ENCODE measurements around the gene OSBPL10.
"Not testable (repeated sequence)": the region's sequence is repeated elsewhere in the genome, so short reads cannot be mapped to it uniquely, and the experiment has no call there.

The OSBPL10 gene

DNA sequence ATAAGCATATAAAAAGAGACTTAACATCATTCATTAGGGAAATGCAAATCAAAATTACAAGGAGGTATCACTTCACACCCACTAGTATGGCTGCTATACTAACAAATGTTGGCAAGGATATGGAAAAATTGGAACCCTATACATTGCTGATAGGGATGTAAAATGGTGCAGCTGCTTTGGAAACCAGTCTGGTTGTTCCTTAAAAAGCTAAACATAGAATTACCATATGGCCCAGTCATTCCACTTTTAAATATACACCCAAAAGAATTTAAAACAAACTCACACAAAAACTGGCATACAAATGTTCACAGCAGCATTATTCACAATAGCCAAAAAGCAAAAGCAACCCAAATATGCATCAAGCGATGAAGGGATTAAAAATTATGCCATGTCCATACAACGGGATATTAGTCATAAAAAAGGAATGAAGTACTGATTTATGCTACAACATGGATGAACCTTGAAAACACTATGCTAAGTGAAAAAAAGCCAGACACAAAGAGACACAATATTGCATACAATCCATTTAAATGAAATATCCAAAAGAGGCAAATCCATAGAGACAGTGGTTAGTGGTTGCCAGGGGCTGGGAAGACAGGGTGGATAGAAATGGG is 118.3 kb downstream of the OSBPL10 start:
- no peak overlapping the region for H3K14ac ChIP-seq (ENCODE audit: low read length)
- no peak overlapping the region for H2BK12ac ChIP-seq (ENCODE audit: low read length)
- no CpG with 5 or more reads among the region's 2 CpGs for WGBS (ENCODE audit: extremely low coverage, insufficient coverage, insufficient read length)
- no peak for DNase-seq
- H3K9me3 ChIP-seq (ENCODE audit: insufficient read depth, low read depth, low read length): no peaks in the 10 kb centered on the region
- H3K23ac ChIP-seq (ENCODE audit: low read length): no peak overlapping the region
- no peak overlapping the region for H3K4ac ChIP-seq (ENCODE audit: low read depth, low read length)
- no peak overlapping the region for H3K4me2 ChIP-seq (ENCODE audit: low read length)
- no peaks in the 10 kb centered on the region for H3K27me3 ChIP-seq (ENCODE audit: insufficient read depth, low read length)
- H2BK120ac ChIP-seq (ENCODE audit: insufficient read depth, low read length, poor library complexity): no peak overlapping the region
- no peak overlapping the region for H3K18ac ChIP-seq (ENCODE audit: low read length)
- no peak overlapping the region for H2AK5ac ChIP-seq (ENCODE audit: low read length)
- H3K79me1 ChIP-seq (ENCODE audit: low read length): no peaks in the 10 kb centered on the region
- no peak overlapping the region for H3K27ac ChIP-seq (ENCODE audit: low read depth, low read length)
- no peaks in the 10 kb centered on the region for H3K4me1 ChIP-seq (ENCODE audit: control insufficient read depth in 1 of 2, insufficient read depth in 2 of 2, low read length in 2 of 2)
- no peak overlapping the region for H3K4me3 ChIP-seq (ENCODE audit: low read depth, low read length)
- no peaks in the 10 kb centered on the region for H3K79me2 ChIP-seq (ENCODE audit: control insufficient read depth, insufficient read depth, low read length, poor library complexity)
- no peak overlapping the region for H4K8ac ChIP-seq (ENCODE audit: low read depth, low read length)
- no peak overlapping the region for H2BK5ac ChIP-seq (ENCODE audit: low read depth, low read length, poor library complexity)
- no peak overlapping the region for H4K91ac ChIP-seq (ENCODE audit: low read depth, low read length)
- no peak overlapping the region for H3K9ac ChIP-seq (ENCODE audit: low read length)
- no peak overlapping the region for H2AFZ ChIP-seq (ENCODE audit: insufficient read depth, low read length, poor library complexity)
- H3K36me3 ChIP-seq (ENCODE audit: control insufficient read depth in 1 of 2, insufficient read depth in 2 of 2, low read length in 2 of 2): no peaks in the 10 kb centered on the region
- no peak overlapping the region for H4K12ac ChIP-seq (ENCODE audit: low read depth, low read length)

DNA sequence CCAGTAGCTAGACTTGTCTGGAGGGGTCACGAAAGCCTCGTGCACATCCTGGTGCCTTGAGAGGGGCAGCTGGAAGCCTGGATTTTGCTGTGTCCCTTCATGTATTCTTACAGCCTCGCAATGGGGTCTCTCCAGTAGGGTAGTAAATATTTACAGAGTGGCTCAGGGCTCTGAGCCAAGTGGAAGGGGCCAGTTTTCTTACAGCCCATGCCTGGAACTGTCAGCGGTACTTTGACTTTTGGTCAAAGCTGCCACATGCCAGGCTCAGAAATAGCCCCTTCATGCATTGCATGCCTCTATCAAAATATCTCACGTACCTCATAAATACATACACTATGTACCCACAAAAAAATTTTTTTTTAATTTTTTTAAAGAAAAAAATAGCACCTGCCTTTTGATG is 119.2 kb downstream of the OSBPL10 start:
- H2BK12ac ChIP-seq (ENCODE audit: low read length): no peak overlapping the region
- no peaks in the 10 kb centered on the region for H3K4me1 ChIP-seq (ENCODE audit: control insufficient read depth in 1 of 2, insufficient read depth in 2 of 2, low read length in 2 of 2)
- H3K4me3 ChIP-seq (ENCODE audit: low read depth, low read length): no peak overlapping the region
- no peak overlapping the region for H2AK5ac ChIP-seq (ENCODE audit: low read length)
- H3K14ac ChIP-seq (ENCODE audit: low read length): no peak overlapping the region
- no peak overlapping the region for H3K23ac ChIP-seq (ENCODE audit: low read length)
- H3K79me1 ChIP-seq (ENCODE audit: low read length): no peaks in the 10 kb centered on the region
- H2AFZ ChIP-seq (ENCODE audit: insufficient read depth, low read length, poor library complexity): no peak overlapping the region
- H4K12ac ChIP-seq (ENCODE audit: low read depth, low read length): no peak overlapping the region
- no peak overlapping the region for H2BK5ac ChIP-seq (ENCODE audit: low read depth, low read length, poor library complexity)
- no peak overlapping the region for H3K4me2 ChIP-seq (ENCODE audit: low read length)
- WGBS (ENCODE audit: extremely low coverage, insufficient coverage, insufficient read length): no CpG with 5 or more reads among the region's 5 CpGs
- no peak overlapping the region for H3K4ac ChIP-seq (ENCODE audit: low read depth, low read length)
- H3K36me3 ChIP-seq (ENCODE audit: control insufficient read depth in 1 of 2, insufficient read depth in 2 of 2, low read length in 2 of 2): no peaks in the 10 kb centered on the region
- no peaks in the 10 kb centered on the region for H3K79me2 ChIP-seq (ENCODE audit: control insufficient read depth, insufficient read depth, low read length, poor library complexity)
- no peaks in the 10 kb centered on the region for H3K27me3 ChIP-seq (ENCODE audit: insufficient read depth, low read length)
- H3K27ac ChIP-seq (ENCODE audit: low read depth, low read length): no peak overlapping the region
- no peak overlapping the region for H3K18ac ChIP-seq (ENCODE audit: low read length)
- H4K91ac ChIP-seq (ENCODE audit: low read depth, low read length): no peak overlapping the region
- DNase-seq: no peak
- no peak overlapping the region for H4K8ac ChIP-seq (ENCODE audit: low read depth, low read length)
- no peak overlapping the region for H2BK120ac ChIP-seq (ENCODE audit: insufficient read depth, low read length, poor library complexity)
- H3K9ac ChIP-seq (ENCODE audit: low read length): no peak overlapping the region
- H3K9me3 ChIP-seq (ENCODE audit: insufficient read depth, low read depth, low read length): no peaks in the 10 kb centered on the region

DNA sequence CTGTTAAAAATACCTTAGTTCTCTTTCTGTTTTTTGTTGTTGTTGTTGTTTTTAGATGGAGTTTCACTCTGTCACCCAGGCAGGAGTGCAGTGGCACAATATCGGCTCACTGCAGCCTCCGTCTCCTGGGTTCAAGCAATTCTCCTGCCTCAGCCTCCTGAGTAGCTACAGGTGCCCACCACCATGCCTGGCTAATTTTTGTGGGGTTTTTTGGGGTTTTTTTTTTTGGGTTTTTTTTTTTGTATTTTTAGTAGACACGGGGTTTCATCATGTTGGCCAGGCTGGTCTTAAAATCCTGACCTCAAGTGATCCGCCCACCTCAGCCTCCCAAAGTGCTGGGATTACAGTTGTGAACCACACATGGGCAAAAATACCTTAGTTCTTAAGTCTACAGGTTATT is 120.4 kb downstream of the OSBPL10 start:
- H3K27me3 ChIP-seq (ENCODE audit: insufficient read depth, low read length); H2AK5ac ChIP-seq (ENCODE audit: low read length); H2BK120ac ChIP-seq (ENCODE audit: insufficient read depth, low read length, poor library complexity); H3K4me1 ChIP-seq (ENCODE audit: control insufficient read depth in 1 of 2, insufficient read depth in 2 of 2, low read length in 2 of 2); H4K8ac ChIP-seq (ENCODE audit: low read depth, low read length); H3K23ac ChIP-seq (ENCODE audit: low read length); H3K79me1 ChIP-seq (ENCODE audit: low read length); H3K14ac ChIP-seq (ENCODE audit: low read length); H3K36me3 ChIP-seq (ENCODE audit: control insufficient read depth in 1 of 2, insufficient read depth in 2 of 2, low read length in 2 of 2); H3K4me2 ChIP-seq (ENCODE audit: low read length); H3K4me3 ChIP-seq (ENCODE audit: low read depth, low read length); H2AFZ ChIP-seq (ENCODE audit: insufficient read depth, low read length, poor library complexity); H3K27ac ChIP-seq (ENCODE audit: low read depth, low read length); H3K18ac ChIP-seq (ENCODE audit: low read length); H3K79me2 ChIP-seq (ENCODE audit: control insufficient read depth, insufficient read depth, low read length, poor library complexity); H3K9me3 ChIP-seq (ENCODE audit: insufficient read depth, low read depth, low read length); H2BK12ac ChIP-seq (ENCODE audit: low read length); H2BK5ac ChIP-seq (ENCODE audit: low read depth, low read length, poor library complexity); H4K12ac ChIP-seq (ENCODE audit: low read depth, low read length); DNase-seq; H3K9ac ChIP-seq (ENCODE audit: low read length); H4K91ac ChIP-seq (ENCODE audit: low read depth, low read length); H3K4ac ChIP-seq (ENCODE audit: low read depth, low read length): not testable (repeated sequence)
- WGBS (ENCODE audit: extremely low coverage, insufficient coverage, insufficient read length): no CpG with 5 or more reads among the region's 4 CpGs

DNA sequence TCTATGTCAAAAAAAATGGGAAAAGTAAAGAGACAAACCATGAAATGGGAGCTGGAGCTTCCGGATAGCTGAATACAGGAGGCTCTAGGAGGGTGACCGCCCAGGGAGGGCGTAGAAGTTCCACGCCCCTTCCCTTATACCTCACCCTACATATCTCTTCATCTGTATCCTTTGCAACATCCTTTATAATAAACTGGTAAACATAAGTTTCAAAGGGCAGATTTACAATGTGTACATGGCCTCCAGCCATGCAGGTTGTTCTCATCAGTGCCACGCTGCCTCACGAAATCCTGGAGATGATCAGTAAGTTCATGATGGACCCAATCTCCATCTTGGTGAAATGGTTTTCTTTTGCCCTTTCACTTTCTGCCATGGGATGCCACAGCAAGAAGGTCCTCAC is 121.8 kb downstream of the OSBPL10 start:
- no peak overlapping the region for H2AFZ ChIP-seq (ENCODE audit: insufficient read depth, low read length, poor library complexity)
- no peak overlapping the region for H4K91ac ChIP-seq (ENCODE audit: low read depth, low read length)
- H3K14ac ChIP-seq (ENCODE audit: low read length): no peak overlapping the region
- no peak overlapping the region for H3K4me2 ChIP-seq (ENCODE audit: low read length)
- H3K4me3 ChIP-seq (ENCODE audit: low read depth, low read length): no peak overlapping the region
- H3K9me3 ChIP-seq (ENCODE audit: insufficient read depth, low read depth, low read length): no peaks in the 10 kb centered on the region
- no peak overlapping the region for H2AK5ac ChIP-seq (ENCODE audit: low read length)
- H3K79me2 ChIP-seq (ENCODE audit: control insufficient read depth, insufficient read depth, low read length, poor library complexity): no peaks in the 10 kb centered on the region
- no peaks in the 10 kb centered on the region for H3K36me3 ChIP-seq (ENCODE audit: control insufficient read depth in 1 of 2, insufficient read depth in 2 of 2, low read length in 2 of 2)
- no peak overlapping the region for H3K27ac ChIP-seq (ENCODE audit: low read depth, low read length)
- no peaks in the 10 kb centered on the region for H3K4me1 ChIP-seq (ENCODE audit: control insufficient read depth in 1 of 2, insufficient read depth in 2 of 2, low read length in 2 of 2)
- H3K9ac ChIP-seq (ENCODE audit: low read length): no peak overlapping the region
- no peak overlapping the region for H4K12ac ChIP-seq (ENCODE audit: low read depth, low read length)
- no peak overlapping the region for H3K4ac ChIP-seq (ENCODE audit: low read depth, low read length)
- H3K23ac ChIP-seq (ENCODE audit: low read length): no peak overlapping the region
- H3K27me3 ChIP-seq (ENCODE audit: insufficient read depth, low read length): no peaks in the 10 kb centered on the region
- H2BK120ac ChIP-seq (ENCODE audit: insufficient read depth, low read length, poor library complexity): no peak overlapping the region
- no peak overlapping the region for H2BK12ac ChIP-seq (ENCODE audit: low read length)
- no peaks in the 10 kb centered on the region for H3K79me1 ChIP-seq (ENCODE audit: low read length)
- H2BK5ac ChIP-seq (ENCODE audit: low read depth, low read length, poor library complexity): no peak overlapping the region
- H3K18ac ChIP-seq (ENCODE audit: low read length): no peak overlapping the region
- no peak overlapping the region for H4K8ac ChIP-seq (ENCODE audit: low read depth, low read length)
- no peak for DNase-seq
- no CpG with 5 or more reads among the region's 6 CpGs for WGBS (ENCODE audit: extremely low coverage, insufficient coverage, insufficient read length)
